ENCODE data around the gene PDE3B.
"Not testable (repeated sequence)": the region's sequence is repeated elsewhere in the genome, so short reads cannot be mapped to it uniquely, and the experiment has no call there.

PDE3B gene

GRCh38 chr11:14678350-14678749 is 34.7 kb downstream of the PDE3B start:
- DNase-seq, result no peak

- no peak for DNase-seq
Observed at GRCh38 chr11:14679662-14680061, 36.1 kb downstream of the PDE3B start.

- not testable (repeated sequence) for DNase-seq
Observed at GRCh38 chr11:14684234-14684915, 40.8 kb downstream of the PDE3B start.

- DNase-seq, result no peak
Observed at GRCh38 chr11:14687456-14687855, 43.9 kb downstream of the PDE3B start.

GRCh38 chr11:14687943-14688627 is 44.5 kb downstream of the PDE3B start:
- DNase-seq, result no peak

GRCh38 chr11:14695656-14696055 is 52.1 kb downstream of the PDE3B start:
- DNase-seq, result not testable (repeated sequence)

- DNase-seq, result no peak
Observed at GRCh38 chr11:14698771-14699170, 55.2 kb downstream of the PDE3B start.

GRCh38 chr11:14700593-14700992 is 57.0 kb downstream of the PDE3B start:
- no peak for DNase-seq

- DNase-seq, result no peak
Observed at GRCh38 chr11:14702760-14703159, 59.2 kb downstream of the PDE3B start.

GRCh38 chr11:14703731-14704130 is 60.1 kb downstream of the PDE3B start:
- no peak for DNase-seq

GRCh38 chr11:14705067-14705466 is 61.5 kb downstream of the PDE3B start:
- DNase-seq, result no peak

- DNase-seq, result no peak
Observed at GRCh38 chr11:14713496-14714244, 70.1 kb downstream of the PDE3B start.

GRCh38 chr11:14715669-14716068 is 72.1 kb downstream of the PDE3B start:
- DNase-seq, result not testable (repeated sequence)

GRCh38 chr11:14722496-14722895 is 78.9 kb downstream of the PDE3B start:
- DNase-seq, result no peak

GRCh38 chr11:14725150-14725549 is 81.5 kb downstream of the PDE3B start:
- no peak for DNase-seq

GRCh38 chr11:14727215-14727614 is 83.6 kb downstream of the PDE3B start:
- DNase-seq, result no peak

GRCh38 chr11:14727746-14728145 is 84.1 kb downstream of the PDE3B start:
- DNase-seq, result no peak

- DNase-seq, result not testable (repeated sequence)
Observed at GRCh38 chr11:14740539-14740938, 96.9 kb downstream of the PDE3B start.

GRCh38 chr11:14741195-14741594 is 97.6 kb downstream of the PDE3B start:
- DNase-seq, result no peak

GRCh38 chr11:14742849-14743559 is 99.4 kb downstream of the PDE3B start:
- no peak for DNase-seq

GRCh38 chr11:14743667-14744066 is 100.1 kb downstream of the PDE3B start:
- DNase-seq, result not testable (repeated sequence)

GRCh38 chr11:14746857-14747395 is 103.3 kb downstream of the PDE3B start:
- no peak for DNase-seq

- DNase-seq, result no peak
Observed at GRCh38 chr11:14748090-14748489, 104.5 kb downstream of the PDE3B start.
